HG03460 (cell line): ENCODE measurements around the gene NPC1L1.

ENCODE experiments used
- ATAC-seq: cut with Tn5 transposase; IDR thresholded peaks from one replicate; pipeline ENCODE4 v1.9.1; 2021; ENCODE audit not compliant: unreplicated experiment

Gene NPC1L1, protein sequence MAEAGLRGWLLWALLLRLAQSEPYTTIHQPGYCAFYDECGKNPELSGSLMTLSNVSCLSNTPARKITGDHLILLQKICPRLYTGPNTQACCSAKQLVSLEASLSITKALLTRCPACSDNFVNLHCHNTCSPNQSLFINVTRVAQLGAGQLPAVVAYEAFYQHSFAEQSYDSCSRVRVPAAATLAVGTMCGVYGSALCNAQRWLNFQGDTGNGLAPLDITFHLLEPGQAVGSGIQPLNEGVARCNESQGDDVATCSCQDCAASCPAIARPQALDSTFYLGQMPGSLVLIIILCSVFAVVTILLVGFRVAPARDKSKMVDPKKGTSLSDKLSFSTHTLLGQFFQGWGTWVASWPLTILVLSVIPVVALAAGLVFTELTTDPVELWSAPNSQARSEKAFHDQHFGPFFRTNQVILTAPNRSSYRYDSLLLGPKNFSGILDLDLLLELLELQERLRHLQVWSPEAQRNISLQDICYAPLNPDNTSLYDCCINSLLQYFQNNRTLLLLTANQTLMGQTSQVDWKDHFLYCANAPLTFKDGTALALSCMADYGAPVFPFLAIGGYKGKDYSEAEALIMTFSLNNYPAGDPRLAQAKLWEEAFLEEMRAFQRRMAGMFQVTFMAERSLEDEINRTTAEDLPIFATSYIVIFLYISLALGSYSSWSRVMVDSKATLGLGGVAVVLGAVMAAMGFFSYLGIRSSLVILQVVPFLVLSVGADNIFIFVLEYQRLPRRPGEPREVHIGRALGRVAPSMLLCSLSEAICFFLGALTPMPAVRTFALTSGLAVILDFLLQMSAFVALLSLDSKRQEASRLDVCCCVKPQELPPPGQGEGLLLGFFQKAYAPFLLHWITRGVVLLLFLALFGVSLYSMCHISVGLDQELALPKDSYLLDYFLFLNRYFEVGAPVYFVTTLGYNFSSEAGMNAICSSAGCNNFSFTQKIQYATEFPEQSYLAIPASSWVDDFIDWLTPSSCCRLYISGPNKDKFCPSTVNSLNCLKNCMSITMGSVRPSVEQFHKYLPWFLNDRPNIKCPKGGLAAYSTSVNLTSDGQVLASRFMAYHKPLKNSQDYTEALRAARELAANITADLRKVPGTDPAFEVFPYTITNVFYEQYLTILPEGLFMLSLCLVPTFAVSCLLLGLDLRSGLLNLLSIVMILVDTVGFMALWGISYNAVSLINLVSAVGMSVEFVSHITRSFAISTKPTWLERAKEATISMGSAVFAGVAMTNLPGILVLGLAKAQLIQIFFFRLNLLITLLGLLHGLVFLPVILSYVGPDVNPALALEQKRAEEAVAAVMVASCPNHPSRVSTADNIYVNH (N-terminal part only)

DNA sequence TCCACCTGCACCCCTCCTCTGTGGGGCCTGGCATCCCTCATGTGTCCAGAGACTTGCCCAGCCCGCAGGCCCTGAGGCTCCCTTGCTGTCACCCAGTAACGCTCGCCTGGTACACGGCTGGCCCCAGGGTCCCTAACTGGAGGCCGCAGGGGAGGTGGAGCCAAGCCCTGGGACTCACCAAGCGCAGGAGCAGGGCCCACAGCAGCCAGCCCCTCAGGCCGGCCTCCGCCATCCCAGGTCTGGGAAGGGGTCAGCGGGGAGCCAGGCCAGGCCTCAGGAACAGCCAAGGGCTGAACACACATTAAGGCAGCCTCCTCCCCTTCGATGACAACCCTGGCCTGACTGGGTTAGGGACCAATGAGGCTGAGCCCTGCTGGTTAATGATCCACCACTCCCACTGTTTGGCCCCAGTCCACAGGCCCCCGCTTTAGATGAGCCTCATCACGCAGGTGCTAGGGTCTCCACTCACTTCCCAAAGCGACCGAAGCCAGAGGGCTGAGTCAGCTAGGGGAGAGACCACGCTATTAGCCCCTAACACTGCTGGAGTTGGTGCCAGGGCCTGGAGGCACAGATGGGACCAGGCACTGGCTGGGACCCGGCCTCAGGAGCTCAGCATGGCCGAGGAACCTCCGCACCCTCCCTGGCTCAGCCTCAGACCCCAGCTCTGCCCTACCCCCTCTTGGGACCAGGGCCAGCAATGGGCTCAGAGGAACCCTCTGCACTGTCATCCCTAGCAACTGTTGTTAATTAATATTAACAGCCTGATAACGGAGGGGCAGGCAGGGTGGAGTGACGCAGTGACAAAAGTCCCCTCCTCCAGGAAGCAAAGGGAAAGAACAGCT is at the start of gene NPC1L1:
NPC1L1 (minus strand) TSS at position 303 of the 842 bp plus-strand sequence; CDS start at position 232, 71 bp downstream.
- no peak for ATAC-seq

DNA sequence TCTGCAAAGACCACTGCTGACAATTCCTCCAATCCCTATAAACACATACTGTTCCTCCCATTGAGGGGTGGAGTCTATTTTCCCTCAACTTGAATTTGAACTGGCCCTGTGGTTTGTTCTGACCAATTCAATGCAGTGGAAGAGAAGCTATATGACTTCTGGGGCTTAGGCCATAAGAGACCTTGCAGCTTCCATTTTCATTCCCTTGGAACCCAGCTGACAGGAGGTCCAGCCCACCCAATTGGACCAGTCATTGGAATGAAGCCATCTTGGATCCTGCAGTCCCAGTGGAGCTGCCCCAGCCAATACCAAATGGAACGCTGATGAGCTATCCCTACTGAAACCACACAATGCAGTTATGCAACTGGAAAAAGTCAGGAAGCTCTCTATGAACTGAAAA is 49.8 kb upstream of the NPC1L1 start:
- no peak for ATAC-seq

DNA sequence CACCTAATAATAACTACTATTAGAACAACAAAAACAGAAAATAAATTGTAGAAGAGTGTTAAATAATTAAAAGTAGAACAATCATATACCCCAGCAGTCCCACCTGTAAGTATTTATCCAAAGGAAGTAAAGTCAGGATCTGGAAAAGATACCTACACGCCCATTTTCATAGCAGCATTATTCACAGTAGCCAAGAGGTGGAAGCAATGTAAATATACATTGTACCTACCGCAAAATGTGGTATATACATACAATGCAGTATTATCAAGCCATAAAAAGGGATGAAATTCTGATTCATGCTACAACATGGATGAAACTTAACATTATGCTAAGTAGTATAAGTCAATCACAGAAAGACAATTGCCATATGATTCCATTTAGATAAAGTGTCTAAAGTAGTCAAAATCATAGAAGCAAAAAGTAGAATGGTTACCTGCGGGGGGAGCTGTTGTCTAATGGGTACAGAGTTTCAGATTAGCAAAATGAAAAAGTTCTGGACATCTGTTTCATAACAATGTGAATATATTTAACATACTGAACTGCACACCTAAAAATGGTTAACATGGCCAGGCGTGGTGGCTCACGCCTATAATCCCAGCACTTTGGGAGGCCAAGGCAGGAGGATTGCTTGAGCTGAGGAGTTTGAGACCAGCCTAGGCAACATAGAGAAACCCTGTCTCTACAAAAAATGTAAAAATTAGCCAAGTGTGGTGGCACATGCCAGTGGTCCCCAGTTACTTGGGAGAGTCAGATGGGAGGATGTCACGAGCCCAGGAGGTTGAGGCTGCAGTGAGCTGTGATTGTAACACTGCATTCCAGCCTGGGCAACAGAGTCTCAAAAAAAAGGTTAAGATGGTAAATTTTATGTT is 46.9 kb upstream of the NPC1L1 start:
- no peak for ATAC-seq

DNA sequence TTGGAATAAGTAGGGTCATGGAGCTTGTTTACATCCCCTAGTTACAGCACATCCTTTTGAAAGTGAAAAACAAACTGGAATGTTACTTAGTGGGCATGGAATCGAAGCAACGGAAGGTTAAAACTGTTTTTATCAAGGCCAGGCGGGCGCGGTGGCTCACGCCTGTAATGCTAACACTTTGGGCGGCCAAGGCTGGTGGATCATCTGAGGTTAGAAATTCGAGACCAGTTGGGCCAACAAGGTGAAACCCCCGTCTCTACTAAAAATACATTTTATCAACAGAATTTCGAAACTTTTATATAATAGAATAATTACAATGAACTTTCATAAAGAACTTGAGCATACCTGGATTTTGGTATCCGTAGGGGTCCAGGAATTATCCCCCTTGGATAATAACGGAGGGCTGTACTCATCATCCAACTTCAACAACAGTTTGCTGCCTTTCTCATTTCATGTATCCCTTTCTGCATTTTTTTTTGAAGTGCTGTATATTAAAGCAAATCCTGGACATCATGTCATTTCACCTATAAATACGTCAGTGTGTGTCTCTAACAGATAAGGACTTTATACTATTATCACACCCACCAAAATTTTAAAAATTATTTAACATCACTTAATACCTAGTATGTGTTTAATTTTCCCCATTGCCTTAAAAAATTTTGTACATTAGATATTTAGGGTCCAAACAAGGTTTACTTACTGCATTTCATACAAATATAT is 42.2 kb upstream of the NPC1L1 start:
- no peak for ATAC-seq

DNA sequence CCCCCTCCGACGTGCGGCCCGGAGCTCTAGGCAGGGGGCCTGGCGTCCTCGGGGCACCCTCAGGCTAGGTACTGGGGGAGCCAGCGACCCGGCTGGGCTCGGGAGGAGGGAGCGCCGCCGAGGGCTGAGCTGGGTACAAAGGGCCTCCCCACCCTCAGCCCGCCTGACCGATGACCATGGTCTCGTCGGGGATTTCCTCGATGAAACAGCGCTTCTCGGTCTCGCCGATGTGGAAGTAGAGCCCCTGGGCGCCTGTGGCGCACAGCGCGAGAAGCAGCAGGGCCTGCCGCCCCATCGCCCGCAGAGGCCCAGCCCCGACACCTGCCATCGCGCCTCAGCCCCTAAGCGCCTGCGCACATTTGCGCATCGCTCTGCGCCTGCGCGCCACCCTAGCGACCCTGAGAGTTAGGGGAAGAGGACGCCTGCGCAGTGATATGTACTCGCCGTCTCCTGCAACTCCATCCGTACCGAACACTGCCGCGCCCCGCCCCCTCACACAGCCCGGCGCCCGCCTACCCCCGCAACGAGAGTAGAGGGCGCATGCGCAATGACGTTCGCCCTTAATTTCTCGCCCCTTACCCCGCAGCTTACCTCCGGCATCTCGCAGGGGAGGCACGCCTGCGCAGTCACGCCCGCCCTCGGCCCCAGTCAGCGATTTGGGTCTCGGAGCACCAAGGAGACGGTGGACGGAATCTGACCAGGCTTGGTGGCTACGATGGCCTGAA is 40.9 kb upstream of the NPC1L1 start, which contains the start of gene TMED4:
TMED4 (minus strand) TSS at position 353 of the 725 bp plus-strand sequence; CDS start at position 328, 25 bp downstream.
- peak; percentile 78 for ATAC-seq

DNA sequence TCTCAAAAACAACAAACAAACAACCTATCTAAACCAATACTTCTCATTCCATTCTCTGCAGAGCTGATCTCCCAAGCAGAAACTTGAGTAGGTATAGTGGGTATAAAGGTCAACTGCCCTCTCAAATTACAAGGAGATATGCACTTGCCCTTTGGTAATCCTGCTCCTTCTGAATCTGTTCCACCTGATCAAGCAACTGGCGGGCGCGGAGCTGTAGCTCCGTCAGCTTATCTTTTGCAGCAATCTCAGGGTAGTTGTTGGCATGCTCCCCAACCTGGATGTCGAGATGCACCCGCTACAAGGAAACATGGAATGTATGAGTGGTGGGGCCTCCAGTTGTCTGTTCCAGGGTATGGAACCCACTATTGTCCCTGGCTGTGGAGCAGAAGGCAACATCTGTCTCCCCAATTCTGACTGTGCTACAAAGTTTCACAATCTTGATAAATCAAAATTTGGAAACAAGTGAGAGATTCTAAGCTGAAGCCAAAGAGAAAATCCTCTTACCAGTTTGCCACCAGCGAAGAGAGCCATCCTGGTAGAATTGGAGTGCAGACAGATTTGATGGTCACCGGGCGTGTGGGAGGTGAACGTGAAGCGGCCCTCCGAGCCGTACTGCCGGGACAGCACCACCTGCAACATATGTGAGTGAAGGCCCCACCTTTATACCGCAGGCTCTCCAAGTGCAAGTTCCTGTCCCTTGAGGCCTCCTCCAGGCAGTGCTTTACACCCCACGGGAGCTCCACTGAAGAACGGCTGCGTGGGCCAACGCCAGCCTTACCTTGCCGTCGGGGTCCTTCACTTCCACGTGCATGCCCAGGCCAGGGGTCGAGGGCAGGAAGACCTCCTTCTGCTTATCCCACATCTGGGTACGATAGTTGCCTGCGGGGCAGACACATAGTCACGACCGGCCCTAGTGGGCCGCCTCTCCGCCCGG is 40.1 kb upstream of the NPC1L1 start:
- ATAC-seq: peak; percentile 34

DNA sequence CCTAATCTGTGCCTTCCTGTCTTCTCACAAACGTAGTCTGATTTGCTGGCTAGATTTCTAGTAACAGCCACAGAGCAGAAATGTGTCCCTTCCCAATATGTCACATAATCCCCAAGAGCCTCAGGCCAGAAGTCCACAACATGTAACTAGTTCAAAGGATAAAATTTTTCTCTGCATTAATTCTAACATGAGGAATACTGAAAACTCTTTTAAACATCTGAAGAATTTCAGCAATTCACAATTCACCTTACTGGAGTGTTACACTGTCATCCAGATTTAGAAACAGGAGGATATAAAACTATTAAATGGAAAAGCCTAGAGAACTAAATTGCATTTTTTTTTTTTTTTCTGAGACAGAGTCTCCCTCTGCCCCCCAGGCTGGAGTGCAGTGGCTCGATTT is 35.1 kb upstream of the NPC1L1 start:
- no peak for ATAC-seq

DNA sequence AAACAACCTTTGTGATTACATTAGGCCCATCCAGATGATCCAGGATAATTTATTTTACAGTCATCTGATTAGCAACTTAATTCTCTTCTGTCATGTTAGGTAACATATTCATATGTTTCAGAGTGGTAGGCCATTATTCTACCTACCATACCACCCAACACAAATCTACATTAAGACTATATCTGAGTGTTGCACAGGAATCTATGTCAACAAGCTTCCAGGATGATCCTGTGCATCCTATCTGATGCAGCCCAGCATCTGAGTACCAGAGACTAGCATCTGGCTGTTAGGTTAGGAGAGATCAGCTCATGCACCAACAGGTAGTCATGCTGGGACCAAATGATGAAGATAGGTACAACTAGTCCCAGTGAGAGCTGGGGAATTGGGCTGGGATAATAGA is 33.9 kb upstream of the NPC1L1 start:
- no peak for ATAC-seq

DNA sequence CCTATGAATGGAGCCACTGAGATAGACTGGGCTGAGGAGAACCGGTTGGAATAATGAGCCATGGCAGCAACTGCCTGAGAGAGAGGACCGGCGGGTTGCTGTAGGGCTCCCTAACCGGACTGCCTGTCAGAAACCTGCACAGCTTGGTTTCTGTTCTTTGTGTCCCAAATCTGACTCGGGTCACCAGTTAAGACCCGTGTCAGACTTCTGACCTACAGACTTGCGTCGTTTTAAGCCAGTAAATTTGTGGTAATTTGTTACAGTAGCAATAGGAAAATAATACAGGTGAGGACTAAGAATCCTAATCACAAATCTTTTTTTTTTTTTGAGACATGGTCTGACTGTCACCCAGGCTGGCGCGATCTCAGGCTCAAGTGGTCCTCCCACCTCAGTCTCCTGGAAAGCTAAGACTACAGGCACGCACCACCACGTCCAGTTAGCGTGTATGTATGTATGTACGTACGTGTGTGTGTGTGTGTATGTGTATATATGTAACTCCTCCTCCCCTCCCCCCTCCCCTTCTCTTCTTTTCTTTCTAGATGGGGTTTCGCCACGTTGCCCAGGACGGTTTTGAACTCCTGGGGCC is 33.2 kb upstream of the NPC1L1 start:
- peak; percentile 2 for ATAC-seq

DNA sequence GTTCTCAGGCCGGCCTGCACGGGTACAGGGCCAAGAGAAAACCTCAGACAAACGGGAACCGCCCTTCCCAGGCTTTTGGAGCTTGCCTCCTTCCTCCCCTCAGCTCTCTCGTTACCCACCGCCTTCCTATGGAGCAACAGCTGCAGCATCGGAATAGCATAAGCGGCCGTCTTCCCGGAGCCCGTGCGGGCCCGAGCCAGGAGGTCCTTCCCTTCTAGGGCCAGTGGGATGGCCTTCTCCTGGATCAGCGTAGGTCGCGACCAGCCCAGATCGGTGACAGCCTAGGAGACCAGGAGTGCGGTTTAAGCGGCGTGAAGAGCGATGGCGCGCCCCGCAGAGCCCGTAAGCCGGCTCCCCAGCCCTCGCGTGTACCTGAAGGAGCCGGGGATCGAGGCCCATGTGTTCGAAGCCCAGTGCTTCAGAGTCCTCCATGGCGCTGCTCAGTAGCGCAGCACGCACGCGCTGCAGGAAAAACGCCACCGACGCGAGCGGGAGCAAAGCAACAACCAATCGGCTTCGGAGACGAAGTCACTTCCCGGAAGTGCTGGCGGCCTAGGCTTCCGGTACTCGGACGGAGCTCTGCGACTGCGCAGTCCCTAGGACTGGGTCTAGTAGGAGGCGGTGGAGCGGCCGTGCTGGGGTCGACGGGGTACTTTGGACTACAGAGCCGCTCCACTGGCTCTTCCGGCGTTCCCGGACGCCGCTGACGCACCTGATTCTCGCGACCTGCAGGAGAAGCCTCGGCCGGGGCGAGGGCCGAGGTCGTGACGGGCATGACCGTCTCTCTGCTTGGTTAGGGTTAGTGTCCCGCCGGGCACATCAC is 32.5 kb upstream of the NPC1L1 start, which contains the start of gene DDX56:
DDX56 (minus strand) TSS at position 445 of the 823 bp plus-strand sequence; CDS start at position 432, 13 bp downstream.
- peak; percentile 88 for ATAC-seq

DNA sequence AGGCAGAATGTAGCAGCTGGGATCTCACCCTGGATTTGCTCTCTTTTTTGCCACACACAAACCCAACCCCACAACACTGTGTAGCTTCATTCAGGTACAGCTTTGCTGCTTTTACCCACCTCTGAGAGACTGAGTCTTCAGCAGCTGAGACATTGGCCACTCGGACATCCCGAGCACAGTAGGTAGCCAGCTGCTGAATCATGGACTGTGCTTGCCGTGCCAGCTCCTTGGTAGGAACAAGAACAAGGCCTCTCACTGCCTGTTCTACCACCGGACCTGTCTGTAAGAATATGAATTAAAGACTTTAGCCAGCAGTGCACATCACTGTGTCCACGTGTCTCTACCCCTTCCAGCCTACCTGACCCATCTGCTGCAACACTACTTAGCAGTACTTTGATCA is 31.6 kb upstream of the NPC1L1 start:
- no peak for ATAC-seq

DNA sequence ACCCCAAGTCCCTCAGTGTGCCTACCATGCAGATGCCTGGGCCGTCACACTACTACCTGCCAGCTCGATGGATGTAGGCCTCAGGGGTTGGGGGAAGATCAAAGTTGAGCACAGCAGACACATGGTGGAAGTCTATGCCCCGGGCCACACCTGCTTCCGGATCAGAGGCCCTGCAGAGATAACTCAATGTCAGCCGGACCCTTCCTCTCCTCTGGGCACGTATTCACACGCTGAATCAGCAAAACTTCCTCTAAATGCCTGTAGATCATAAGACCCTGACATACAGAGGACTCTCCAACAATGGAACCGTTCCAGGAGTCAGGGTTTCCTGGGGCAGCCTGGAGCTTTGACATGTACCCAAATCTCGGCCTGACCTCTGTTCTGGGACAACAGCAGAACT is 28.8 kb upstream of the NPC1L1 start:
- ATAC-seq: no peak

DNA sequence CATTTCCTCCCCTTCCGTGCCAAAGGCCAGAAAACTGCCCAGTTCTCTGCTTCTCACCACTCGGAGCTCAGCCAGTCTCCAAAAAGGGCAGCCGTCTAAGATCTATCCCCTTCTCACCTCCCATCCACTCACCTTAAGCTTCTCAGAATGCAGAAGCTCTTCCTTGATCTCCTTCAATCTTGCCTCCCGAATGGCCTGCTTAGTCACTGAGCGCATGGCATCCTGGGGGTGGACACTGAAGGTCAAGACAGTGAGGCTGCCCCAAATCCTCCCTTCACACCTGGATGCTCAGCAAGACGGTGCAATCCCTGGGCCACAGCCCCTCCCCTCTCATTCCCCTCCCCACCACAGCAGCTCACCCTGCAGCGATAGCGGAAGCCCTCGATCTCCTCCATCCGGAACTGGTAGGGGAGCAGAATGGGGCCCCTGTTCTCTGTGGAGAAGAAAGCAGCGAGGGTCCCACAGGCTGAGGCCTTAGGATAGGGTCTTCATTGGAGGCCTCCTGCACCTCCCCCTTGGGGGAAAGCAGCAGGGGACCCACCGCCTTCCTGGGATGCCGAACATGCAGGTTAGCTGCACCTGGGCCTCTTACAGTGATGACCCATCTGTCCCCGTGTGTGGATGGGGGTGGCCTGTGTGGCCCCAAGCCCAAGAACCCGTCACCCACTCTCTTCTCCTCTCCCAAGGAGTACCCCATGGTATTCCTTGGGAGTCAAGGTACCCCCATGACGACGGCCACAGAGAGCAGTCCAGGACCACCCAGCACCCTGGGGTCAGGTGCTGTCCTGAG is 27.8 kb upstream of the NPC1L1 start:
- no peak for ATAC-seq

DNA sequence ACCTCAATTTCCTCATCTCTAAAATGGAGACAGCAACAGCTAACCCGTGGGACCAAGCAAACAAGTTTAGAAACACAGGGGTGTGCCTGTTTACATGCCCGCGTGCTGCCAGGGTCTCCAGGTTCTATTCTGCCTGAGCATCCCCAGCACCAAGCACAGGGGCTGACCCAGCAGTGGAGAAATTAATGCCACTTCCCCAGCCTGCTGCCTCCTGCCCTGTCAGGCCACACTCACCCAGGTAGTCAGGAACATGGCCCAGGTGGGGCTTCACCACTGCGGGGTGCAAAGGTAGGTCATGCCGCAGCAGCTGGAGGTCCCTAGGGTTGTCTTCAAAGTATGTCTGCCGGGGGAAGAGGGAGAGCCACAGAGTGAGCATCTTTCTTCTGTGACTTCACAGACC is 26.8 kb upstream of the NPC1L1 start:
- no peak for ATAC-seq

DNA sequence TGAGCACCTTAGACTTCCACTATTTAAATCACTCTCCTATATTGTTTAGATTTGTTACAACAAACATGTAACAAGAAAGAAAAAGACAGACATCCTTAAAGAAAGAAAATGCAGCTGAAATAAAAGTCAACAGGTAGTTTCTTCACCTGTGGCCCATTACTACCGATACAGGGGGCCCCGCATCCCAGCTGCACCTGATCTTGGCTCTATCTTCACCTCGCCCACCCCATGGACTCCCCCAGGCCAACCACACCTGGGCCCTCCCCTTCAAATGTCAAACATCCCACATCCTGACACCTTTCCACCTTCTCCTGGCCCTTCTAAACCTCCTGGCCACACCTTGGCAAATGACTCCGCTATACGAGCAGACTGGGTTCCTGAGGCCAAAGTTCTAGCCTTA is 25.6 kb upstream of the NPC1L1 start:
- no peak for ATAC-seq
